HG02970 (cell line): ENCODE data around the gene KLHL6.
"Not testable (repeated sequence)": the region's sequence is repeated elsewhere in the genome, so short reads cannot be mapped to it uniquely, and the experiment has no call there.

Experiments
- ATAC-seq: cut with Tn5 transposase; IDR thresholded peaks from one replicate; pipeline ENCODE4 v1.9.1; 2021; ENCODE audit warnings: mild to moderate bottlenecking, moderate library complexity, moderate number of reproducible peaks; ENCODE audit not compliant: unreplicated experiment, low FRiP score

KLHL6 gene

GRCh38 chr3:183533412-183534132, 21.9 kb downstream of the KLHL6 start:
- ATAC-seq, result no peak

- no peak for ATAC-seq
These were observed 22.7 kb downstream of the KLHL6 start for GRCh38 chr3:183532620-183533411.

- ATAC-seq, result no peak
These were observed 25.8 kb downstream of the KLHL6 start for GRCh38 chr3:183529717-183530116.

- ATAC-seq, result no peak
These were observed 26.3 kb downstream of the KLHL6 start for GRCh38 chr3:183529185-183529584.

DNA sequence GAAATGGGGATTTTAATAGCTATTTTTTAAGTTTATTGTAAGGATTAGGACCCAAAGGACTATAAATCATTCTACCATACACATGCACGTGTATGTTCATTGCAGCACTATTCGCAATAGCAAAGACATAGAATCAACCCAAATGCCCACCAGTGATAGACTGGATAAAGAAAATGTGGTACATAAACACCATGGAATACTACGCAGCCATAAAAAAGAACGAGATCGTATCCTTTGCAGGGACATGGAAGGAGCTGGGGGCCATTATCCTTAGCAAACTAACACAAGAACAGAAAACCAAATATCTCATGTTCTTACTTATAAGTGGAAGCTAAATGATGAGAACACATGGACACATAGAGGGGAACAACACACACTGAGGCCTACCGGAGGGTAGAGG, 26.7 kb downstream of the KLHL6 start:
- not testable (repeated sequence) for ATAC-seq

DNA sequence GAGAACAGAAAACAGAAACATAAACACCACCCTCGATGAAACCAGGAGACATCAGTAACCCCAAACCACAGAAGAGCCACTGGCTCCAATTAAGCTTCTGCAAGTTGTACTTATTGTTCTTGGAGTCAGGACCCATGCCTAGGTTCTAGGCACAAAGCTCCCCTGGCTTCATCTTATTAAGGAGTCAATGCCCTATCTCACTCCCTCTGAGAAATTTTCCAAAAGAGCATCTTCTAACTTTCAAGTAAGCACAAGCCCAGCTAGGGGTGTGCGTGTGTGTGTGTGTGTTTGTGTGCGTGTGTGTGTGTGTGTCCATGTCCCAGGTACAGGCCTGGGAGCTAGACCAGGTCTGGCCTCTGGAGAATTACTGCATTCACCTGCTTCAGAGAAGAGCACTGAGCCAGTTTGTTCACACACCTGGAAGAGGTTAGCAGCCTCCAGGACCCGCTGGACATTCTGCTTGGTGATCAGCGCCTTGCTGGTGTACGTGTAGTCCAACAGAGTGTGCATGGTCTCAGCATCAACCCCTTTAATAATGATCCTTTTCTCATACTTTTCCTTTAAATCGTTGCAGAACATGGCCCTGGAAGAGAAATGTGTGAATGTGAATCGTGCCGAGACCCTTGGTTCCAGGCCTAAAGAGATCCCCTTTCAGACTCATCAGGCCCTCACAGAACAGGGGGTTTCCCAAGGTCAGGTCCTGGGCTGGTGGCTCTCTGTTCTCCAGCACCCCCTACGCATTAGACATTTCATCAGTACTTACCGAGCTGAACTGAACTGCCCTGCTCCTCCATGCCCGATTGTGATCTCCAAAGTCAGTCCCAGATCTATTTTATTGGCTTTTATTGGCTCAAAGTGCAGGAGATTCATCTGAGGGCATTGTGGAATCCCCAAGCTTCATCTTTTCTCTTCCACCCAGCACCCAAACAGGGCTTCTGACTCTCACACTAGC, 27.8 kb downstream of the KLHL6 start:
- ATAC-seq, result peak; percentile 59

DNA sequence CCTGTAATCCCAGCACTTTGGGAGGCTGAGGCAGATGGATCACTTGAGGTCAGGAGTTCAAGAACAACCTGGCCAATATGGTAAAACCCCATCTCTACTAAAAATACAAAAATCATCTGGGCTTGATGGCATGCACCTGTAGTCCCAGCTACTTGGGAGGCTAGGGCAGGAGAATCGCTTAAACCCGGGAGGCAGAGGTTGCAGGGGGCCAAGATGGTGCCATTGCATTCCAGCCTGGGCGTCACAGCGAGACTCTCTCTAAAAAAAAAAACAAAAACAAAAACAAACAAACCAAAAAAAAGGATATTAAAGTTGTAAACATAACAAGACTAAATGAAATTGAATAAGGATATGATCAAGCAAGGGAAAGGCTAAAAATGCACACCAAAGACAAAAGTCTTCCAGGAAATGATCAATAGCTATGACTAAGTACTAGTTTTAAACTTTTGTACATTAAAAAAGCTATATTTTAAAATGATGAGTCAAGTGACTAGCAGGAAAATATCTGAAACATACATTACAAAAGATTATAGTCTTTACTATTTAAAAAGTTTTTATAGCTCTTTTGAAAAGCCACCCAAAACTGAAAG, 28.6 kb downstream of the KLHL6 start:
- no peak for ATAC-seq

- no peak for ATAC-seq
These were observed 31.0 kb downstream of the KLHL6 start for GRCh38 chr3:183524476-183524875.

DNA sequence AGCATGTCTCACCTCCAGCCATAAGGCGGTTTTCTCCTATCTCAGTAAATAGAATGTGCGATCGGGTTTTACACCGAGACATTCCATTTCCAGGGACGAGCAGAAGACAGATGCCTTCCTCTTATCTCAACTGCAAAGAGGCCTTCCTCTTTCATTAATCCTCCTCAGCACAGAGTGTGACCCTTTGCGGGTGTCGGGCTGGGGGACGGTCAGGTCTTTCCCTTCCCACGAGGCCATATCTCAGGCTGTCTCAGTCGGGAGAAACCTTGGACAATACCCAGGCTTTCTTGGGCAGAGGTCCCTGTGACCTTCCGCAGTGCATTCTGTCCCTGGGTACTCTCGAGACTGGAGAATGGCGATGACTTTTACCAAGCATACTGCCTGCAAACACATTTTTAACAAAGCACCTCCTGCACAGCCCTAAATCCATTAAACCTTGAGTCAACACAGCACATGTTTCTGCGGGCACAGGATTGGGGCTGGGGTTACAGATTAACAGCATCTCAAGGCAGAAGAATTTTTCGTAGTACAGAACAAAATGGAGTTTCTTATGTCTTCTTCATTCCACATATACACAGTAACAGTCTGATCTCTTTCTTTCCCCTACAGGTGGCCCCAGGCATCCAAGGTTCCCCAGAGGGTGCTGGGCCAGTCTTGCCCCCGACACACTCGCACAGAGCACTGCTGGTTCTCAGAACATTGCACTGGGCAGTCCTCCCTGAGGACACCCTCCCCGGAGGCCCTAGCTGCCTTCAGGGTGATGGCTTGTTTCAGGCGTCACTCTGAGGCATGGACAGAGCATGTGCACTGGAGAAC, 34.6 kb downstream of the KLHL6 start:
- not testable (repeated sequence) for ATAC-seq

DNA sequence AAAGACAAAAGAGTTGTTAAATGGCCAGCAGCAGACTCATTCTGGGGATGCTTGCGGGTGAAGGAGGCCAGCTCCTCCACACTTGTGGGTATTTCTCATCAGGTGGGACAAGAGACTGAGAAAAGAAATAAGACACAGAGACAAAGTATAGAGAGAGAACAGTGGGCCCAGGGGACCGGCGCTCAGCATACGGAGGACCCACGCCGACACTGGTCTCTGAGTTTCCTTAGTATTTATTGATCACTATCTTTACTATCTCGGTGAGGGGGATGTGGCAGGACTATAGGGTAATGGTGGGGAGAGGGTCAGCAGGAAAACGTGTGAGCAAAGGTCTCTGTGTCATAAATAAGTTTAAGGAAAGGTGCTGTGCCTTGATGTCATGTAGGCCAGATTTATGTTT, 35.2 kb downstream of the KLHL6 start:
- ATAC-seq, result not testable (repeated sequence)

GRCh38 chr3:183519891-183520290, 35.6 kb downstream of the KLHL6 start:
- ATAC-seq, result no peak

DNA sequence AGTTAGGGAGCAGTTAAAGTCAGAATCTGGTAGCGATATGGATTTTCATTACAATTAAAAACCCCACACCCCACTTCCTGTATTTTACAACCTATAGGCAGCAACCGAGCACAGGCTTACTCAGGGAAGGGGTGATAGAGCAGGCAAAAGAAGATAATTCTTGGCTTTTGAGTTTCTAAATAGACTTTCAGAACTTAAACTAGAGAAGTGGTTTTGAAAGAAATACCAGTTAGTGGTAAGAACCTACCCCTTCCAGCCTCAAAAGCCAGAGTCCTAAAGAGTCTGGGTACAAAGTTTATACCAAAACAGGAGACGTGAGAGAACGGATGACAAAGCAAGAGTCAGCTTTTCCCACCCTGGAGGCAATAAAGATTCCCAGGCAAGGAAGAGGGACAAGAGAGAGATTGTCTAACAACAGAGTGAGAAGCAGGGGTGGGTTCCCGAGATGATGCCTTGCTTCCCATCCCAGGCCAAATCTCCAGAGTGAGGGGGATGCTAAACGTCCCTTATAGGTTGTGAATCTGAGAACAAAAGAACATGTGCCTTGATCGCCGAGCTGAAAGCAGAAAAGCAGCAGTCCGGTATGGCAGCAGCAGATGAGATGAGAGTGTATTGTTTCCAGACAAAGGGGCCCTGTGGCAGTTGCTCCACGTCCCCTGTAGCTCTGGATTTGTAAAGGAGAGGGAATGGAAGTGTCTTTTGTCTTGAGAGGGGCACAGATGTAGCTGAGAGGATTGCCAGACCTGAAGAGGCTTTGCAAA, 36.8 kb downstream of the KLHL6 start:
- no peak for ATAC-seq

DNA sequence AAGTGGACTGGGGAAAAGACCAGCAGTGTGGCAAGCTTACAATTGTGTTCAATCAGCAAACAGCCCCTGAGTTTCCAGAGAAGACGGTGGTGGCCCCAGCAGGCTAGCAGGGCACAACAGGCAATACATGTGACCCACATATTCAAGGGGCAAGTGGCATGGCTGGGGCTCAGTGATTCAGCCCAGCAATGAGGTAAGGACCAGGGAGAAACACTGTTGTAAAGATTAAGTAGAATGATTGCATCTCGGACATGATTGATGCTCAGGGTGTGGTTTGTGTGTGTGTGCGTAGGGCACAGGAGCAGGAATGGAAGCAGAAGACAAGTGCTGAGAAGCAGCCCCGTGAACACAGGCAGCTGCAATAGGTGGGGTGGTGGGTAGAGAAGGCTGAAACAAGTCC, 37.9 kb downstream of the KLHL6 start:
- ATAC-seq, result no peak

GRCh38 chr3:183515968-183516851, 39.3 kb downstream of the KLHL6 start:
- no peak for ATAC-seq

DNA sequence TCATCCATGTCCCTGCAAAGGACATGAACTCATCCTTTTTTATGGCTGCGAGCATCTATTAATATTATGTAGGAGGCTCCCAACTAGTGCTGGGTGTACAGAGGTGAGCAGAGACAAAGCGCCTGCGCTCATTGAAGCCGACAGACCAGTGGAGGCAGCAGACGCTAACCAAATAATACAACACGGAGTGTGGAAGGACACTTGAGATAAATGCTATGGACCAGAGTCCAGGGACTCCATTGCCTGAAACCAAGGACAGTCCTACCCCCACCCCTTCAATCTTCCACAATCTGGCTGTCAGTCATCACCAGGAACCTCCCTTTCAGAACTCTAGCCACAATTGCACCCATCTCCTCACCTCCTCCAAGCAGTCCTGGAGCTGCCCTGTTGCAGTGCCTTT, 41.5 kb downstream of the KLHL6 start:
- ATAC-seq, result no peak

DNA sequence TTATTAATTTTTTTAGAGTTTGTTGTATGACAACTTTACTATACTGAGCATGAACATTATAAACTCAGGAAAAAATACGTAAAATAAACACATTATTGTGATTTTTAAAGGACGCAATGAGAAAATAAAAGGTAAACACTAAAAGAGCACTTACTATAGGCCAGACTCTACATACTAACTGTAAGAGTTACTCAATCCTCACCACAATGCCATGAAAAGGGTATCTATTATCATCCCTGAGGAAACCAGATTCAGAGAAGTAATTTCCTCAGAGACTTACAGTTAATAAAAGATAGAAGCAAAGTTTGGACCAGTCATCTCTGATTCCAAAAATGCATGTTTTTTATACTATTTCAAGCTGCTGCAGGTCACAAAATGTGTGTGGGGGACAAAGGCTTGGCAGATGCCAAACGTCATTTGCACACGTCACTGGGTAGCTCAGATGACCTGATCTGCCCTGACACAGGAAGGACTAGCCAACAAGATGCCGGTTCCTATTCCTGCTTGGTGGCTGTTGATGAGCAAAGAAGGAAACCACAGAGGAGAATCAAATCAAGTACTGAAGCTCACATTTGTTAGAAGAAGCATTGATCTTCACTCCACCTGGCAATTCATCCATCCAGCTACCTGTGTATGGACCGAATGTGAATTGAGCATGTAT, 42.3 kb downstream of the KLHL6 start:
- no peak for ATAC-seq
